ENCODE data around the gene C11orf24. TPM values are rescaled to one million over a fixed set of nuclear protein-coding genes. Genes with fewer than 3 reads are reported as not detected.

Gene C11orf24
- total RNA-seq (10 to 100 TPM; 14.9 to 45.6 (median 28.1) TPM), polyA plus RNA-seq (10 to 100 TPM; 54.2 to 62.2 TPM)
- long read RNA-seq, donor 1, partial matches to known transcripts: 0 of 8 reads
- long read RNA-seq, donor 1, other reads (novel, unspliced or antisense): 4 of 8 reads
- long read RNA-seq, donor 2, transcript C11orf24-201 (4 exons, 2,063 nt): major isoform, 10 of 20 reads
- long read RNA-seq, donor 2, partial matches to known transcripts: 2 of 20 reads
- long read RNA-seq, donor 2, other reads (novel, unspliced or antisense): 8 of 20 reads
- long read RNA-seq, donor 3, transcript C11orf24-201 (4 exons, 2,063 nt): major isoform, 22 of 54 reads
- long read RNA-seq, donor 3, partial matches to known transcripts: 8 of 54 reads
- long read RNA-seq, donor 3, other reads (novel, unspliced or antisense): 23 of 54 reads

DNA sequence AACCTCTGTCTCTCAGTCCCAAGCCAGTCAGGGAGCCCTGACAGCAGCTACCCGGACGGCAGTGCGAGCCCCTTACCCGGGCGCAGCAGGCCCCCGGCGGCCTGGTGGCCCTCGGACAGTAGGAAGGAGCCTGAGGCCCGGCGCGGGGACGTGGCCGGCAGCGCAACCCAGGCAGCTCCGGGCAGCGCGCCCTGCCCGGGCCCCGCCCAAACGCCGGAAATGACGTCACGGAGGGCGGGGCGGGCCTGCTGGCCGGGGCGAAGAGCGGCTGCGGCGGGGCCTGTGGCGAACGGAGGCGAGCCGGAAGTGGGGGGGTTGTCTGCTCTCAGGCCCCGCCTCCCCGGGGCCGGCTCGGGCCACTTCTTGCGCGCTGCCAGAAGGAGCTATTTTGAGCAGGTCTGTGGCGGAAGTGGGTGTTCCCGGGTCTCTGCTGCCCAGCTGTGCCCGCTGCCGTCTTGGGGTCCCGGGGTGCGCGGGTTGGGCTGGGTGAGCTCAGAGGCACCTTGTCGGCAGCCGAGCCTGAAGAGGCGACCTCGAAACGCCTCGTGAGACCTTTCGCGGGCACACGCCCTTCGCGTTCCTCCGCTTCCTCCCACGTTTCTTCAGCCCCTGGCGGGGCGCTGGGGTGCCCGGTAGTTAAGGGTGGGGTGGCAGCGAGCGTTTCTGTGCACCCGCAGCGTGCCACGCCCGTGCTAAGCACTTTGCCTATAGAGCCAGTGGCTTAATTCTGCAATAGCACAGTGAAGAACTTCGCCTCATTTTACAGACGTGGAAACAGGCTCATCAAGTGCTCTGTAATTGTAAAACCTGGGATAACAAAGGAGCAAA, at the start of gene C11orf24:
Gene C11orf24, minus strand, starts transcription at position 193 of the 828 bp plus-strand sequence. CDS start 8,206 bp downstream, outside the sequence.
- Histone ChIP-seq H3K27me3 (no peaks in the 10 kb centered on the region), H3K4me3 (peak within 1 kb of the TSS; percentile 60 to 91 (median 80)), H3K4me1 (peaks cover 8 to 47% (median 32%) of the 10 kb centered on the region in 9 donors), H3K27ac (peak within 1 kb of the TSS; percentile 76 to 99 (median 95)), H3K36me3 (peaks cover 0 to 15% (median 9%) of the 10 kb centered on the region in 9 donors), H3K9me3 (no peaks in the 10 kb centered on the region)
- DNase-seq (peak; percentile 94 to 96), ATAC-seq (peak; percentile 95 to 98 (median 97))
- intact Hi-C loops (cut with DNase I): loop anchor here in 5 of 10 donors (2.0 to 5.0 kb wide), 3 partner anchors 40 to 113 kb away; partner anchors contain the start of gene LRP5 (in 1 of the 5)
- 0 to 1% methylated on average over 69 to 71 of the region's 71 CpGs for WGBS, 2 donors
- TF ChIP-seq, protein P1, sequence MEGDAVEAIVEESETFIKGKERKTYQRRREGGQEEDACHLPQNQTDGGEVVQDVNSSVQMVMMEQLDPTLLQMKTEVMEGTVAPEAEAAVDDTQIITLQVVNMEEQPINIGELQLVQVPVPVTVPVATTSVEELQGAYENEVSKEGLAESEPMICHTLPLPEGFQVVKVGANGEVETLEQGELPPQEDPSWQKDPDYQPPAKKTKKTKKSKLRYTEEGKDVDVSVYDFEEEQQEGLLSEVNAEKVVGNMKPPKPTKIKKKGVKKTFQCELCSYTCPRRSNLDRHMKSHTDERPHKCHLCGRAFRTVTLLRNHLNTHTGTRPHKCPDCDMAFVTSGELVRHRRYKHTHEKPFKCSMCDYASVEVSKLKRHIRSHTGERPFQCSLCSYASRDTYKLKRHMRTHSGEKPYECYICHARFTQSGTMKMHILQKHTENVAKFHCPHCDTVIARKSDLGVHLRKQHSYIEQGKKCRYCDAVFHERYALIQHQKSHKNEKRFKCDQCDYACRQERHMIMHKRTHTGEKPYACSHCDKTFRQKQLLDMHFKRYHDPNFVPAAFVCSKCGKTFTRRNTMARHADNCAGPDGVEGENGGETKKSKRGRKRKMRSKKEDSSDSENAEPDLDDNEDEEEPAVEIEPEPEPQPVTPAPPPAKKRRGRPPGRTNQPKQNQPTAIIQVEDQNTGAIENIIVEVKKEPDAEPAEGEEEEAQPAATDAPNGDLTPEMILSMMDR (IDR thresholded peaks at IDR 0.05): no peak

DNA sequence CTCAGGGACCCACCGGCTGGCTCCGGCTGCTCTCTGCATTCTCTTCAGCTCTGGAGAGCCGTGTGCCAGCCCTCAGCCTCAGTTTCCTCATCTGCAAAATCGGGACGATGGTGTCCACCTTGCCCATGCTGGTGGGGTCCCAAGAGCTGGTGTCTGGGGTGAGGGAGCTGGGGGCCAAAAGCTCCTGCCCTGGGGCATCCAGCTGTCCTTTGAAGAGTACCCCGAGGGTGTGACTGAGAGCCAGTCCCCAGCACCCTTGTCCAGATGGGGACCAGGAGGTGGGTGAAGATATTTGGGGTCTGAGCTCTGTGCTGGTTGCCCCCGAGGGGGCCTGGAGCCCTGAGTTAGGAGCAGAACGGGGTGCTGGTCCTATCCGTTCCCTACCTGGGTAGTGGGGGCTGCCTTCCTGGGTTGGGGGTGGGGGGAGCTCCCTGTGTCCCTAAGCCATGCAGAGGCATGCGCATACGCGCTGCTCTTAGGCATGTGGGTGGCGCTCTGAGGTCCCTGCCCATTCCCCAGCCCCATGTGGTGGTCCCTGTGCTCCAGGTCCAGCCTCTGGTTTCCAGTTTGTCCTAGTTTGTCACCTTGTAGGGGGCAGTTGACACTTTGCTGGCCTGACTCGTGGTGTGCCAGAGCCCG, 45.5 kb upstream of the C11orf24 start:
- ATAC-seq (peak in 1 of 8 donors; percentile 3), DNase-seq (no peak)
- Histone ChIP-seq H3K27ac (peak overlapping the region in 7 of 10 donors; percentile 28 to 95 (median 65)), H3K27me3 (peaks cover 0 to 24% (median 0%) of the 10 kb centered on the region in 7 donors), H3K4me3 (peak overlapping the region in 3 of 10 donors; percentile 4 to 20 (median 11)), H3K36me3 (no peaks in the 10 kb centered on the region), H3K9me3 (no peaks in the 10 kb centered on the region), H3K4me1 (peaks cover 28 to 73% (median 57%) of the 10 kb centered on the region in 9 donors)
- intact Hi-C loops (cut with DNase I): no loop called here
- TF ChIP-seq, protein P1 (IDR thresholded peaks at IDR 0.05): no peak
- WGBS, 2 donors: 61 to 69% methylated on average over 15 of the region's 15 CpGs

DNA sequence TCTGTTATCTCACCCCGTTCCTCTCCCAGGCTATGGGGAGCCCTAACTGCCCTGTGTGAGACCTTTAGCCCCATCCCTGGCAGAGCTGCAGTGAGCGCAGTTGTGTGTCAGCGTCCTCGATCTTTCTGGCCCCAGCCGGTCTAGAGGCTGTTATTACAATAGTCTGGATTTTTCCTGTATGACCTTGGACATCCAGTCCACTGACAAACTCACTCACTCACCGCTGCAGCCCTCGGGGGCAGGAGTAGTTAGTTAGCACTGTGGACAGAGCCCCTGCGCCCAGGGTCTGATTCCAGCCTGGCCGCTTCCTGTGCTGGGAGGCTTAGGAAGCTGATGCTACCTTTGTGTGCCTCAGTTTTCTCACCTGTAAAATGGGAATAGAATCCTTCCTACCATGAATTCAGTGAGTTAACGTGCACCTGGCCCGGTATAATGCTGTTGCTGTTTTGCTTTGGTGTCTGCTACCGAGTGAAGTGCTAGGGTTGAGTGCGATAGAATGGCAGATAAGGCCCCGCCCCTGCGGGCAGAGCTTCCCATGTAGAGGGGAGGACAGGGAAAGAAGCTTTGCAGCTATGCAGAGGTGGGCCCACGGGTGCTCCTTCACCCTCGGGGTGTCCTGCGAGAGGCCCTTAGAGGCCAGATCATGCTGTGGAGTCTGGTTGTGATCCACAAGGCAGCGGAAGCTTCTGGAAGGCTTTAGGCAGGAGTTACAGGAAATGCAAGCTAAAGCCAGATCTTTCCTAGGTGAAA, 43.6 kb upstream of the C11orf24 start:
- TF ChIP-seq, protein P1 (IDR thresholded peaks at IDR 0.05): no peak
- ATAC-seq: peak in 6 of 8 donors; percentile 30 to 52 (median 44)
- peak overlapping the region in 6 of 10 donors; percentile 66 to 87 (median 72) for H3K4me3 ChIP-seq
- intact Hi-C loops (cut with DNase I): loop anchor here in 2 of 10 donors (2.0 kb wide), 1 partner anchor 65 kb away; no protein-coding TSS in a partner anchor
- DNase-seq: no peak
- 51% methylated on average over 19 of the region's 19 CpGs for WGBS, 2 donors
- peaks cover 26 to 63% (median 51%) of the 10 kb centered on the region in 9 donors for H3K4me1 ChIP-seq
- no peaks in the 10 kb centered on the region for H3K36me3 ChIP-seq
- H3K27ac ChIP-seq: peak overlapping the region; percentile 80 to 95 (median 86)
- no peaks in the 10 kb centered on the region for H3K9me3 ChIP-seq
- H3K27me3 ChIP-seq: peaks cover 0 to 32% (median 0%) of the 10 kb centered on the region in 7 donors
